ENCODE measurements around the gene ARMC8.
A peak's percentile ranks its signal among the peaks of the same experiment; 100 is the strongest.
"Not testable (repeated sequence)": the region's sequence is repeated elsewhere in the genome, so short reads cannot be mapped to it uniquely, and the experiment has no call there.

The ARMC8 gene, protein sequence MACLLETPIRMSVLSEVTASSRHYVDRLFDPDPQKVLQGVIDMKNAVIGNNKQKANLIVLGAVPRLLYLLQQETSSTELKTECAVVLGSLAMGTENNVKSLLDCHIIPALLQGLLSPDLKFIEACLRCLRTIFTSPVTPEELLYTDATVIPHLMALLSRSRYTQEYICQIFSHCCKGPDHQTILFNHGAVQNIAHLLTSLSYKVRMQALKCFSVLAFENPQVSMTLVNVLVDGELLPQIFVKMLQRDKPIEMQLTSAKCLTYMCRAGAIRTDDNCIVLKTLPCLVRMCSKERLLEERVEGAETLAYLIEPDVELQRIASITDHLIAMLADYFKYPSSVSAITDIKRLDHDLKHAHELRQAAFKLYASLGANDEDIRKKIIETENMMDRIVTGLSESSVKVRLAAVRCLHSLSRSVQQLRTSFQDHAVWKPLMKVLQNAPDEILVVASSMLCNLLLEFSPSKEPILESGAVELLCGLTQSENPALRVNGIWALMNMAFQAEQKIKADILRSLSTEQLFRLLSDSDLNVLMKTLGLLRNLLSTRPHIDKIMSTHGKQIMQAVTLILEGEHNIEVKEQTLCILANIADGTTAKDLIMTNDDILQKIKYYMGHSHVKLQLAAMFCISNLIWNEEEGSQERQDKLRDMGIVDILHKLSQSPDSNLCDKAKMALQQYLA

DNA sequence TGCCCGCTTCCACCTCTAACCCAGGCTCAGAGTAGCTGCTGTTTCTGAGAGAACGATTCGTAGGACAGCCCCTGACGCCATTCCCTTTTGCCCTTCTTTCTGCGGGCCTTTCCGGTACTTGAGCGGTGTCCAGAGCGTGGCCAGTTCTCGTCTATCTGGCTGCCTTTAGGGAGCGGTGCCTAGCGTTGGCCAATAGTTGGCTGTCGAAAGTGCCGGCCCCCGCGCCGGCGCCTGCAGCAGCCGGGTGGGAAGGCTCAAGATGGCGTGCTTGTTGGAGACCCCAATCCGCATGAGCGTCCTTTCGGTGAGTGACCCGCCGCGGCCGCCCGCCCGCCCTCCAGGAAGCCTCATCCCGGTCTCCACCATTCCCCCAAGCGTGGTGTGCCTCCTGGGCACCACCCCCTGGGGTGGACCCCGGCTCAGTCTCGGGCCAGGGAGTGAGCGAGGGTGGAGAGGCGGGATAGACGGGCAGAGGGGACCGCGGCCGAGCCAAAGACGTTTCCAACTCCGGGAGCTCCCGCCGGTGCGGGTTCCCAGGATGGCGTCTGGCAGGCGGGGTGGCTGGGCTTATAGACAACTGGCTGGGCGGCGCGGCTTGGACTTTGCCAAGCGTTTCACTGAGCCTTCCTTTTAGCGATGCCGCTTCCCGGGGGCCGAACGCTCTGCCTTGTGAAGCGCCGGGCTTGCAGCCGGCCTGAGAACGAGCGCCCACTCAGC is at the start of gene ARMC8:
Gene ARMC8, plus strand, starts transcription at position 6 of the 717 bp plus-strand sequence. Its CDS starts 254 bp downstream, at position 260.
- no peak for DNase-seq

DNA sequence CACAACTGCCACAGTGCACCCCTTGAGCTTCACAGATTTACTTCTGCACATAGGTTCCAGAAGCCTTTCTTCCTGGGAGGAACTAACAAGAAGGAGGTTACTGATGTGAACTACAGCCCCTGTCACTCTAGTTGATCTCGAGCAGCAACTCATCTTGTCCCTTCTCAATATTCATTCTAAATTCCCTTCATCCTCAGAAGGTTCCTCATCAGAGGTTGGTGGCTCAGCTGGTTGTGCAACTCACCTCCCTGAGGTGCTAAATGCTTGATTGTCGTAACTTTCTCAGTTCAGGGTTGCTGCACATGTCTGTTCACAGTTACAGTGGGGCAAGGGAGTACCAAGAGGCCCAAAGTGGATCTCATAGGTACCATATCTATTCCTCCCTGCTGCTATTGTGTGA is 49.2 kb upstream of the ARMC8 start:
- no peak for DNase-seq

DNA sequence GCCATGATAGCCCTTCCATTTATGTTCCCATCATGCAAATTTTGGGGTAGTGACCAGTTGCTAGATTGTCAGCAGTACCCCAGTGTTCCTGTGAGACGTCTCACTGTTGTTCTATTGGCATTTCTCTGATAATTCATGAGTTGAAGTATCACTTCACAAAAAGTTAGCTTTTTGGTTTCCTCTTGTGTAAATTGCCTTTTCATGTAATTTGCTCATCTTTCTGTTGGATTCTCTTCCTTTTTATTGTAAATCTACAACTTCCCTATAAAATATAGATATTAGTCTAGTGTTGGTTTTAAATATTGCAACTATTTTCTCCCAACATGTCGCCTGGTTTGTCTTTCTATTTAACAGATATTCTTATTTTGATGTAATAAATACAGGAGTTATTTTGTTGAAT is 47.4 kb upstream of the ARMC8 start:
- DNase-seq = no peak

GRCh38 chr3:138140940-138141339 is 46.2 kb upstream of the ARMC8 start:
- no peak for DNase-seq

DNA sequence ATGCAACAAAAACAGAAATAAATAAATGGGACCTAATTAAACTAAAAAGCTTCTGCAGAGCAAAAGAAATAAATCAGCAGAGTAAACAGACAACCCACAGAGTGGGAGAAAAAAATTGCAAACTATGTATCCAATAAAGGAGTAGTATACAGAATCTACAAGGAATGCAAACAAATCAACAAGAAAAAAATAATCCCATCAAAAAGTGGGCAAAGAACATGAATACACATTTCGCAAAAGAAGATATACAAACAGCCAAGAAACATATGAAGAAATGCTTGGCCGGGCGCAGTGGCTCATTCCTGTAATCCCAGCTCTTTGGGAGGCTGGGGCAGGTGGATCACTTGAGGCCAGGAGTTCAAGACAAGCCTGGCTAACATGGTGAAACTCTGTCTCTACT is 44.9 kb upstream of the ARMC8 start:
- not testable (repeated sequence) for DNase-seq

DNA sequence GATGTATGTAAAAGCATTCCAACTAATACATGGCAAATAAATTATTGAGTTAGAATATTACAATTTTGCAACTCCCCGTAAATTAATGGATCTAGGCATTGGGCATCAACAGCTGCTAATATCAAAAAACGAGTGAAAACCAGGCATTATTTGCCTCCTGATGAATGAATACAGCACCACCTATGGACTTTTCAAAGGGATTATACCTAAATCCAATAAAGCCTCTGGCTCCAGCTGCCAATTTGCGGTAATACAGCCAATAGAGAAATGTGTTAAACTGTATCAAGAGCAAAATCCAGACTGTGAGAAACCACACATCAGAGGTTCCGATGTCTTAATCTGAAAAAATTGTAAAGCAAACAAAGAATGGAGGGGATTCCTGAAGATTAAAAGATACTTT is 38.6 kb upstream of the ARMC8 start:
- DNase-seq = no peak

DNA sequence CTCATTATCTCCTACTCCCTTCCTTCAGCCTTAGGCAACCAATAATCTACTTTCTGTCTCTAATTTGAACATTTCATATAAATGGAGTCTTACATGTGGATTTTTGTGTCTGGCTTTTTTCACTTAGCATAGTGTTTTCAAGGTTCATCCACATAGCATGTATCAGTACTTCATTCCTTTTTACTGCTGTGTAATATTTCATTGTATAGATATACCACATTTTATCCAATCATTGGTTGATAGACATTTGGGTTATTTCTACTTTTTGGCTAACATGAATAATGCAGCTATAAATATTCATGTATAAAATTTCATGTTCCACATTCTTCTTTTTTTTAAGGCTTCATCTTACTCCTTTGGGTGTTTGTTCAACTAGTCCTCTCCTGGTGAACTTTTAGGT is 32.6 kb upstream of the ARMC8 start:
- DNase-seq = no peak

DNA sequence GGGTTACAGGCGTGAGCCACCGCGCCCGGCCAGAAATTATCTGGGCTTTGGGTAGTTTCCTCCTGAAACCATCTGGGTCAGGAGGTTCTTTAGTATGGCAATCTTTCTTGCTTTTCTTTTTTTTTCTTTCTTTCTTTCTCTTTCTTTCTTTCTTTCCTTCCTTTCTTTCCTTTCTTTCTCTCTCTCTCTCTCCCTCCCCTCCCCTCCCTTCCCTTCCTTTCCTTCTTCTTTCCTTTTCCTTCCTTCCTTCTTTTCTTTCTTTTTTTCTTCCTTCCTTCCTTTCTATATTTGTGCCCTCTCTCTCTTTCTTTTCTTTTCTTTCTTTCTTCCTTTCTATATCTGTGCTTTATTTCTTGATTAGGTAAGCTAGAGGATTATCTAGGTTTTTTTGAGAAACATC is 29.4 kb upstream of the ARMC8 start:
- DNase-seq = no peak

- no peak for DNase-seq
These were observed 22.0 kb upstream of the ARMC8 start for GRCh38 chr3:138165061-138165460.

- no peak for DNase-seq
These were observed 14.5 kb upstream of the ARMC8 start for GRCh38 chr3:138172625-138173024.

- DNase-seq = no peak
These were observed 13.2 kb upstream of the ARMC8 start for GRCh38 chr3:138173769-138174420.

GRCh38 chr3:138174421-138175131 is 12.5 kb upstream of the ARMC8 start, which contains the start of gene DBR1:
DBR1 (minus strand) TSS chr3:138174921; CDS start chr3:138174795, 126 bp downstream.
- peak; percentile 83 for DNase-seq

DNA sequence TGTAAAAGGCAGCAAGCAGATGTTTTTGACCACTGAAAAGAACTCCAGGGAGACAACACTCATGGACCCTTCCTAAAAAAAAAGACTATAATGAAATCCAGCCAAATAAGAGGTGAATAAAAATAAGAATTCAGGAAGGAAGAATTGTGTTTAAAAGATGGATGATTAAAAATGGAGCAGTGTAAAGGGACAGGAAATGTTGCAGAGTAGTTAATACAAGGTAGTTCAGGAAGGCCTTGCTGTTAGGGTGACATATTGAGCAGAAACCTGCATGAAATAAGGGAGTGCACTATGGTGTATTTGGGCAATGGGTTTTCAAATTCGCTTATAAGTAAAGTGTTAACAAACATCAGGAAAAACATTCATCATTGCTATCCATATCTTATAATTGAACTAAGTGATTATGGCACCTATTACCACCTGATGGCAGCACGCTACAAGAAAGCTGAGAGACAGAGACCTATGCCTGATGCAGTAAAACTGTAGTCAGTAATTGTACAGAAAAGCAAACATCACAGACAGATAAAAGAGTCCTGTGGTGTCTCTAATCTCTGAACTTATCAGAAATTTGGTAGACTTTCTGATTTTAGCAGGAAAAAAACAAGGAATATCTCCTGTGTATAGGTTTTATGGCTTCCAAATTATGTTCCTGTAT is 6.6 kb upstream of the ARMC8 start:
- DNase-seq = peak; percentile 42

- no peak for DNase-seq
These were observed 2.1 kb upstream of the ARMC8 start for GRCh38 chr3:138184994-138185393.

GRCh38 chr3:138186221-138186620 is 880 bp upstream of the ARMC8 start:
- no peak for DNase-seq

GRCh38 chr3:138186803-138187295 is 252 bp upstream of the ARMC8 start:
- peak; percentile 88 for DNase-seq

DNA sequence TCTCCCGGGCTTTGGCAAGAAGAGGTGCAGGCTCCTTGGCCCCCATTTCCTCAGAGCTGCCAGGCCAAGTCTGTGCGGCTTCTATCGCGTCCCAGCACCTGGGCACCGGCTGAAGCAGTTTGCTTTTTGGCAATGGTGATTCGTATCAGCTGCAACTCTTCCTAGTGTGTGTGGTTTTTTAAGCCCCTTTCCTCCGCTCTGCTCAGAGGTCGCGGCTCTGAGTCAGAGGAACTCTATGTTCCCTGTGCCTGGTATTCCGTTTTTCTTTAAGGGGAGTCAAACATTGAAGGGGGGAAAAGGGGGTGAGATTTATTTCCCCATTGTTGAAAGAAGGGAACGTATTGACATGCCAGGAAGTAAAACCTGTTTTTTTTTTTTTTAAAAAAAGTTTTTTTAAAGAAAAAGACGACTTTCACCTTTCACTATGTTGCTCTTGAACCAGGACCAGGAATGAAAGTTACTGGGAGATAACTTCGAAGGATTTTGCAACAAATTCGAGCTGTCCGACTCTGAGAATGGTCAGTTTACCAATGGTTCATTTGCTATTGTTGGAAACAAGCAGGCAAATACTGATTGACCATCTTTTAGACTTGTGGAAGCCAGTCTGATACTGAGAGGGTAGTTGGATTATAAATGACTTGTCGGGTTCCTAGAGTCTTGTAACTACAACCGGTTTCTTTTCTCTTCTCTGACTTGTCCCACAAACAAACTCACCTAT is 1.1 kb downstream of the ARMC8 start:
- DNase-seq = no peak

- no peak for DNase-seq
These were observed 8.4 kb downstream of the ARMC8 start for GRCh38 chr3:138195481-138195880.

DNA sequence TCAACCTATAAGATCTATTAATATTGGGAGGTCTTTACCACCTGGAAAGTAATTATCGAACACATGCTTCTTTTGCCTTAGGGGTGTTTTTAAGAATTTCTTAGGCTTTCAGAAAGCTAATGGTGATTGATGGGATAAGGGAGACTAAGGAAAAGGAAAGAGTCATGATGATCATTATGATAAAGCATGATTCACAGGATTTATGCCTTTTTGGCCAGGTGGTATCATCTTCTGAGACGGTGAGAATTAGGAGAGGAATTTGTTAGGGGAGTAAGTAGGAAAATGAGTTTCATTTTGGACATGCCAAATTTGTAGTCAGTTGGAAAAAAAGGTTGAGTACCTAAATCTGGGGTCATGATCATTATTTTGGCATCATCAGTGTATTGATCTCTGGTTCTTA is 8.9 kb downstream of the ARMC8 start:
- no peak for DNase-seq

GRCh38 chr3:138197058-138197457 is 10.0 kb downstream of the ARMC8 start:
- DNase-seq = no peak

GRCh38 chr3:138197524-138197923 is 10.4 kb downstream of the ARMC8 start:
- no peak for DNase-seq

Data from NCI-H774 (cell line).